Panc1 (cell line): Measurements from ENCODE around the gene OLFML3. TPM values are rescaled to one million over a fixed set of nuclear protein-coding genes. Genes with fewer than 3 reads are reported as not detected.

Experiments
- ATAC-seq: fragments of 200-7000 bp; cut with Tn5 transposase; 2 replicates; pipeline ENCODE4 v1.9.1; 2020; ENCODE audit warnings: mild to moderate bottlenecking, moderate library complexity
- BruUV-seq: library from RNA; stranded (reverse); fragments of 400-500 nt; replicated peaks from 2 replicates; lab custom pipeline; 2021; lab: Mats Ljungman, UMichigan
- CTCF ChIA-PET: fragments of 300-600 bp; sonication (Branson Sonifier 250); formaldehyde crosslinking; loops from one replicate; lab custom pipeline; 2022; ENCODE audit warnings: antibody characterized with exemption; lab: Charles Lee
- POLR2A ChIA-PET: fragments of 300-600 bp; sonication (Branson Sonifier 250); formaldehyde crosslinking; loops from one replicate; lab custom pipeline; 2022; ENCODE audit warnings: antibody characterized with exemption; lab: Charles Lee
- DNase-seq: peaks from one replicate; pipeline ENCODE4 v3.0.0-alpha.2; 2010; ENCODE audit warnings: low read depth, low spot score
- H3K27ac ChIP-seq: 2 replicates; pipeline ENCODE4 v1.5.1; 2011; ENCODE audit warnings: mild to moderate bottlenecking, low read length, inconsistent platforms
- H3K27me3 ChIP-seq: fragments of 200-500 bp; sonication (Bioruptor generic); 2 replicates; pipeline ENCODE4 v1.6.0; 2014; ENCODE audit warnings: low read length, inconsistent platforms; ENCODE audit not compliant: control insufficient read depth, insufficient read depth
- H3K36me3 ChIP-seq: fragments of 200-500 bp; sonication (Bioruptor generic); 2 replicates; pipeline ENCODE4 v1.5.1; 2014; ENCODE audit warnings: inconsistent platforms, mild to moderate bottlenecking, low read length, moderate library complexity; ENCODE audit not compliant: control insufficient read depth, insufficient read depth
- H3K4me1 ChIP-seq: 2 replicates; pipeline ENCODE4 v1.5.1; 2011; ENCODE audit warnings: inconsistent platforms, mild to moderate bottlenecking, low read length, moderate library complexity; ENCODE audit not compliant: control insufficient read depth, insufficient read depth
- H3K4me3 ChIP-seq, 2 experiments: 2 replicates each; pipeline ENCODE4 v1.5.1; 2011 to 2012; ENCODE audit warnings: low read depth in 2 of 2, low read length in 2 of 2, mild to moderate bottlenecking in 2 of 2, inconsistent platforms in 1 of 2, moderate library complexity in 1 of 2
- H3K9me3 ChIP-seq: fragments of 200-500 bp; sonication (Bioruptor generic); 2 replicates; pipeline ENCODE4 v1.5.1; 2014; ENCODE audit warnings: low read depth, mild to moderate bottlenecking, inconsistent platforms, low read length, moderate library complexity; ENCODE audit not compliant: control insufficient read depth, insufficient read depth
- CTCF ChIP-seq: fragments of 450-650 bp; IDR thresholded peaks from 2 replicates; pipeline ENCODE4 v1.5.1; 2017; ENCODE audit warnings: mild to moderate bottlenecking
- POLR2AphosphoS5 ChIP-seq: IDR thresholded peaks from 2 replicates; pipeline ENCODE4 v1.6.1; 2012; ENCODE audit warnings: mild to moderate bottlenecking, low read depth, low read length, moderate library complexity
- REST ChIP-seq, 2 experiments: IDR thresholded peaks; 2 replicates each; pipeline ENCODE4 v1.6.1; 2011 to 2012; ENCODE audit warnings: low read depth in 2 of 2, control low read depth in 1 of 2, low read length in 1 of 2, mild to moderate bottlenecking in 1 of 2, moderate library complexity in 1 of 2; ENCODE audit not compliant: insufficient read depth in 1 of 2
- SIN3A ChIP-seq: IDR thresholded peaks from 2 replicates; pipeline ENCODE4 v1.6.1; 2012; ENCODE audit warnings: low read depth, mild to moderate bottlenecking, low read length, moderate library complexity, borderline replicate concordance; ENCODE audit not compliant: insufficient read depth
- TCF7L2 ChIP-seq: IDR thresholded peaks from 2 replicates; pipeline ENCODE4 v1.6.1; 2011; ENCODE audit warnings: mild to moderate bottlenecking, low read depth, low read length, inconsistent platforms
- in situ Hi-C: cut with HindIII; loops from 2 replicates; pipeline ENCODE4 v1.10.0; 2016; ENCODE audit warnings: low sequenced_read_pairs, low pct_unique_long_range_greater_than_20kb
- intact Hi-C: fragments of 100-400 bp; cut with micrococcal nuclease; formaldehyde crosslinking; loops from one replicate; pipeline ENCODE4 v1.10.0; 2022; ENCODE audit not compliant: unreplicated experiment
- total RNA-seq: library from RNA; stranded (reverse); gene quantifications from one replicate; pipeline ENCODE4 v1.2.1, GENCODE V29; 2021; ENCODE audit not compliant: unreplicated experiment

Gene OLFML3
- total RNA-seq, 1 experiment from 2014 or later, result 0.15 TPM

GRCh38 chr1:113999233-113999632 lies 20.0 kb downstream of the OLFML3 start:
- CTCF ChIA-PET, result no interaction called here
- no peak for ATAC-seq

GRCh38 chr1:113999799-114000198 lies 20.5 kb downstream of the OLFML3 start:
- CTCF ChIA-PET, result no interaction called here
- no peak for ATAC-seq
- Histone ChIP-seq H3K36me3 (no peaks in the 10 kb centered on the region), H3K4me3 (no peak overlapping the region), H3K9me3 (no peaks in the 10 kb centered on the region), H3K27ac (no peak overlapping the region), H3K27me3 (no peaks in the 10 kb centered on the region), H3K4me1 (no peaks in the 10 kb centered on the region)
- in situ Hi-C loops (no loop called here), intact Hi-C loops (no loop called here)
- no TSS peak for BruUV-seq
- no peak for DNase-seq
- POLR2A ChIA-PET, result no interaction called here
- TF ChIP-seq REST (IDR thresholded peaks at IDR 0.05; ENCODE audit: insufficient read depth in 1 of 2, low read depth in 2 of 2, low read length in 1 of 2), result no peak
- TF ChIP-seq SIN3A, result no peak
- no peak for TF ChIP-seq CTCF
- TF ChIP-seq TCF7L2, result no peak
- TF ChIP-seq POLR2AphosphoS5, result no peak

More at GRCh38 chr1:113999233-113999632, 20.0 kb downstream of the OLFML3 start:
- intact Hi-C loops, result no loop called here
- Histone ChIP-seq H3K27me3 (no peaks in the 10 kb centered on the region), H3K9me3 (no peaks in the 10 kb centered on the region), H3K4me1 (no peaks in the 10 kb centered on the region), H3K36me3 (no peaks in the 10 kb centered on the region), H3K4me3 (no peak overlapping the region), H3K27ac (no peak overlapping the region)
- no peak for DNase-seq
- in situ Hi-C loops, result no loop called here
- POLR2A ChIA-PET, result no interaction called here
- BruUV-seq, result no TSS peak
- TF ChIP-seq REST (IDR thresholded peaks at IDR 0.05; ENCODE audit: insufficient read depth in 1 of 2, low read depth in 2 of 2, low read length in 1 of 2) (no peak), TCF7L2 (no peak), POLR2AphosphoS5 (no peak), CTCF (no peak), SIN3A (no peak)
